Adrenal gland (tissue), 5 donors: Measurements from ENCODE around the gene FAAP100.

Experiments
- POLR2A ChIP-seq, 2 donors: fragments of 450-650 bp; IDR thresholded peaks; one replicate each; pipeline ENCODE4 v1.6.1; 2017; ENCODE audit warnings: antibody characterized with exemption in 2 of 2, mild to moderate bottlenecking in 2 of 2, moderate library complexity in 1 of 2
- TF ChIP-seq, protein P1 (sequence below), 6 experiments: fragments of 450-650 bp in 4 of 6; fragments of 200-600 bp in 2 of 6; sonication (generic) in 1 of 6; IDR thresholded peaks; 1 replicate in 5 of 6; 2 replicates in 1 of 6; pipeline versions ENCODE4 v1.5.1 to v1.8.0; 2016 to 2021; ENCODE audit warnings: antibody characterized with exemption in 6 of 6, mild to moderate bottlenecking in 2 of 6, moderate library complexity in 1 of 6
- donor health status: DM: no; HTN: no; CAD: no.

DNA sequence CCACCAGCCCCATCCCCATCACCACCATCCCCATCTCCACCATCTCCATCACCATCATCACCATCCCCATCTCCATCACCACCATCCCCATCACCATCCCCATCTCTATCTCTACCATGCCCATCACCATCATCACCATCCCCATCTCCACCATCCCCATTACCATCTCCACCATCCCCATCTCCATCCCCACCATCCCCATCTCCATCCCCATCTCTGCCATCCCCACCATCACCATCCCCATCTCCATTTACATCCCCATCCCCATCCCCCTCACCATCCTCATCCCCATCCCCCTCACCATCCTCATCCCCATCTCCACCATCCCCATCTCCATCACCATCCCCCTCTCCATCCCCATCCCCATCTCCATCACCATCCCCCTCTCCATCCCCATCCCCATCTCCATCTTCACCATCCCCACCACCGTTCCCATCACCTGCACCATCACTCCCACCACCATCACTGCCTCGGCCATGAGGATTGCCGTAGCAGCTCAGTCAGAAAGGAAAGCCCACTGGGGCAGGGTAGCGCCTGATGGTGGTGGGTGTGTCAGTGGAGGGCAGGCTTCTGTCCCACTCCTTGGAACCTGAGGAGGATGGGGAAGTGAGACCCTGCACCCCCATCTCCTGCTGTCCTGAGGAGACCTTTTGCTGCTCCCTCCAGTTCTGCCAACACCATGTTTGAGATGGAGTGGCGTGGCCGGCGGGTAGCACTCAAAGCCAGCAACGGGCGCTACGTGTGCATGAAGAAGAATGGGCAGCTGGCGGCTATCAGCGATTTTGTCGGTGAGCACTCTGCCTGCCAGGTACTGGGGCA is 16.5 kb downstream of the FAAP100 start:
- TF ChIP-seq, protein P1, sequence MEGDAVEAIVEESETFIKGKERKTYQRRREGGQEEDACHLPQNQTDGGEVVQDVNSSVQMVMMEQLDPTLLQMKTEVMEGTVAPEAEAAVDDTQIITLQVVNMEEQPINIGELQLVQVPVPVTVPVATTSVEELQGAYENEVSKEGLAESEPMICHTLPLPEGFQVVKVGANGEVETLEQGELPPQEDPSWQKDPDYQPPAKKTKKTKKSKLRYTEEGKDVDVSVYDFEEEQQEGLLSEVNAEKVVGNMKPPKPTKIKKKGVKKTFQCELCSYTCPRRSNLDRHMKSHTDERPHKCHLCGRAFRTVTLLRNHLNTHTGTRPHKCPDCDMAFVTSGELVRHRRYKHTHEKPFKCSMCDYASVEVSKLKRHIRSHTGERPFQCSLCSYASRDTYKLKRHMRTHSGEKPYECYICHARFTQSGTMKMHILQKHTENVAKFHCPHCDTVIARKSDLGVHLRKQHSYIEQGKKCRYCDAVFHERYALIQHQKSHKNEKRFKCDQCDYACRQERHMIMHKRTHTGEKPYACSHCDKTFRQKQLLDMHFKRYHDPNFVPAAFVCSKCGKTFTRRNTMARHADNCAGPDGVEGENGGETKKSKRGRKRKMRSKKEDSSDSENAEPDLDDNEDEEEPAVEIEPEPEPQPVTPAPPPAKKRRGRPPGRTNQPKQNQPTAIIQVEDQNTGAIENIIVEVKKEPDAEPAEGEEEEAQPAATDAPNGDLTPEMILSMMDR (IDR thresholded peaks at IDR 0.05), result no peak
- TF ChIP-seq POLR2A (IDR thresholded peaks at IDR 0.05), result no peak
